Stomach (tissue), 4 donors: ENCODE measurements around the gene GRB2.

Experiments used
- CTCF ChIP-seq, 7 experiments: fragments of 450-650 bp in 4 of 7; fragments of 200-600 bp in 3 of 7; sonication (generic) in 3 of 7; IDR thresholded peaks; one replicate each; pipeline ENCODE4 v1.5.1; 2016 to 2019; ENCODE audit warnings: antibody characterized with exemption in 7 of 7, control low read depth in 2 of 7, mild to moderate bottlenecking in 1 of 7
- EP300 ChIP-seq: sonication (generic); formaldehyde crosslinking; IDR thresholded peaks from one replicate; pipeline ENCODE4 v1.6.1; 2017; ENCODE audit warnings: antibody characterized with exemption
- POLR2AphosphoS5 ChIP-seq, 3 donors: sonication (generic); formaldehyde crosslinking; IDR thresholded peaks; one replicate each; pipeline ENCODE4 v1.6.1; 2016; ENCODE audit warnings: antibody characterized with exemption in 3 of 3

DNA sequence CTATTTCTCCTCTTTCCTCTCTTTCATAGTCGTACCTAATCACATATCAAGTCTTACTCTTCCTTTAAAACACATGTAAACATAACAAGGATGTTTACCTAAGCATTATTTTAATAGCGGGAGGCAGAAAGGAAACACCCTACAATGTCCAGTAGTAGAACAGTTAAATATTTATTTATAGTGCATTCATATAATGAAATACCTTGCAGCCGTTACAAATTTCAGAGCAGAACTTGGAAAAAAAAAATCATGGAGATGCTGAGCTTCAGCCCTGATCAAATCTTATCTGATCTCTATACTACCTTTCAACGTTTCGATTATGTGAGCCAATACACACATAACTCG, 39.6 kb downstream of the GRB2 start:
- TF ChIP-seq CTCF (IDR thresholded peaks at IDR 0.05) (no peak), EP300 (no peak), POLR2AphosphoS5 (IDR thresholded peaks at IDR 0.05) (no peak)
